Cardiac septum (tissue), 1 donor: ENCODE measurements around the gene GID4. TPM values are rescaled to one million over a fixed set of nuclear protein-coding genes. Genes with fewer than 3 reads are reported as not detected.

ENCODE experiments used
- DNase-seq: peaks from one replicate; pipeline ENCODE4 v3.0.0-alpha.2; 2020; ENCODE audit warnings: low spot score
- intact Hi-C: fragments of 100-400 bp; cut with DNase I; formaldehyde crosslinking; loops from one replicate; pipeline ENCODE4 v1.14.0; 2022
- total RNA-seq: library from RNA; stranded (reverse); fragmentation: NEBNext Ultra II Directional; extraction: Animal tissue kit (Norgen Biotek cat#: 25700); gene quantifications from one replicate; pipeline ENCODE4 v1.2.1, GENCODE V29; 2021
- donor health status: DM: no; HTN: no; CAD: no.

GID4 gene
- total RNA-seq, 1 donor from 2014 or later, result 17.9 TPM

GRCh38 chr17:18039535-18040260 lies 490 bp downstream of the GID4 start:
- intact Hi-C loops, result loop anchor here (5.0 kb wide), 3 partner anchors 67 to 357 kb away; partner anchors contain the start of genes DRC3, RAI1 and TOM1L2
- DNase-seq, result no peak

- intact Hi-C loops, result no loop called here
- DNase-seq, result no peak
Observed at GRCh38 chr17:18040261-18040858, 1.2 kb downstream of the GID4 start.

GRCh38 chr17:18041776-18042175 lies 2.6 kb downstream of the GID4 start:
- intact Hi-C loops, result no loop called here
- no peak for DNase-seq

- intact Hi-C loops, result no loop called here
Observed at GRCh38 chr17:18042983-18043382, 3.8 kb downstream of the GID4 start.

GRCh38 chr17:18043491-18043890 lies 4.3 kb downstream of the GID4 start:
- intact Hi-C loops, result no loop called here
- DNase-seq, result no peak

More at GRCh38 chr17:18042983-18043382, 3.8 kb downstream of the GID4 start:
- DNase-seq, result no peak

- intact Hi-C loops, result no loop called here
- no peak for DNase-seq
Observed at GRCh38 chr17:18044609-18045008, 5.4 kb downstream of the GID4 start.

GRCh38 chr17:18045691-18046350 lies 6.6 kb downstream of the GID4 start:
- intact Hi-C loops, result no loop called here
- no peak for DNase-seq

- intact Hi-C loops, result no loop called here
- no peak for DNase-seq
Observed at GRCh38 chr17:18055597-18055996, 16.4 kb downstream of the GID4 start.

- intact Hi-C loops, result no loop called here
- no peak for DNase-seq
Observed at GRCh38 chr17:18056214-18056613, 17.0 kb downstream of the GID4 start.

- intact Hi-C loops, result no loop called here
- DNase-seq, result no peak
Observed at GRCh38 chr17:18059283-18059682, 20.1 kb downstream of the GID4 start.

GRCh38 chr17:18064053-18064452 lies 24.8 kb downstream of the GID4 start:
- intact Hi-C loops, result no loop called here
- DNase-seq, result no peak

GRCh38 chr17:18065546-18065945 lies 26.3 kb downstream of the GID4 start:
- intact Hi-C loops, result no loop called here
- DNase-seq, result no peak

- intact Hi-C loops, result no loop called here
- DNase-seq, result no peak
Observed at GRCh38 chr17:18066866-18067265, 27.7 kb downstream of the GID4 start.

GRCh38 chr17:18069101-18069500 lies 29.9 kb downstream of the GID4 start:
- intact Hi-C loops, result no loop called here
- no peak for DNase-seq

GRCh38 chr17:18070861-18071340 lies 31.7 kb downstream of the GID4 start:
- no peak for DNase-seq
- intact Hi-C loops, result no loop called here

- intact Hi-C loops, result no loop called here
- DNase-seq, result no peak
Observed at GRCh38 chr17:18071751-18072150, 32.5 kb downstream of the GID4 start.

GRCh38 chr17:18074566-18075272 lies 35.5 kb downstream of the GID4 start:
- DNase-seq, result no peak
- intact Hi-C loops, result no loop called here

GRCh38 chr17:18076936-18077335 lies 37.7 kb downstream of the GID4 start:
- intact Hi-C loops, result no loop called here
- no peak for DNase-seq

- no peak for DNase-seq
- intact Hi-C loops, result no loop called here
Observed at GRCh38 chr17:18079543-18079942, 40.3 kb downstream of the GID4 start.

GRCh38 chr17:18084256-18084655 lies 45.0 kb downstream of the GID4 start:
- intact Hi-C loops, result no loop called here
- no peak for DNase-seq
